Fibroblast of skin of back (primary cell): ENCODE measurements around the gene ESPN. TPM values are rescaled to one million over a fixed set of nuclear protein-coding genes. Genes with fewer than 3 reads are reported as not detected.
"Not testable (repeated sequence)": the region's sequence is repeated elsewhere in the genome, so short reads cannot be mapped to it uniquely, and the experiment has no call there.

ENCODE experiments used
- DNase-seq: peaks from one replicate; pipeline ENCODE4 v3.0.0-alpha.2; 2013
- polyA plus RNA-seq, 2 experiments: library from polyadenylated mRNA; unstranded; fragments of 120-200 nt; gene quantifications; one replicate each; pipeline ENCODE4 v1.2.1, GENCODE V29; 2013; ENCODE audit not compliant: insufficient read length in 2 of 2

Gene ESPN
- polyA plus RNA-seq (2013, experiment 1 of 2; ENCODE audit: insufficient read length), result 0.22 TPM
- 0.32 TPM for polyA plus RNA-seq (2013, experiment 2 of 2; ENCODE audit: insufficient read length)

GRCh38 chr1:6424619-6425593 lies at the start of gene ESPN:
TSS of gene ESPN (plus strand) at chr1:6424776. CDS start at chr1:6424956, 180 bp downstream.
- DNase-seq, result no peak

GRCh38 chr1:6378096-6378746 lies 46.4 kb upstream of the ESPN start:
- DNase-seq, result no peak

- DNase-seq, result no peak
Measured at GRCh38 chr1:6380037-6380436, 44.5 kb upstream of the ESPN start.

- DNase-seq, result no peak
Measured at GRCh38 chr1:6384135-6384534, 40.4 kb upstream of the ESPN start.

GRCh38 chr1:6384962-6385361 lies 39.6 kb upstream of the ESPN start:
- no peak for DNase-seq

- DNase-seq, result peak; percentile 77
Measured at GRCh38 chr1:6385488-6386191, 38.9 kb upstream of the ESPN start.

- peak; percentile 33 for DNase-seq
Measured at GRCh38 chr1:6386371-6386949, 38.1 kb upstream of the ESPN start.

- no peak for DNase-seq
Measured at GRCh38 chr1:6389971-6390370, 34.6 kb upstream of the ESPN start.

- no peak for DNase-seq
Measured at GRCh38 chr1:6391951-6392808, 32.4 kb upstream of the ESPN start.

- no peak for DNase-seq
Measured at GRCh38 chr1:6392809-6393399, 31.7 kb upstream of the ESPN start.

GRCh38 chr1:6393400-6394187 lies 31.0 kb upstream of the ESPN start, which contains the start of gene ACOT7:
TSS of gene ACOT7 (minus strand) at chr1:6393767. CDS start at chr1:6393399, 368 bp downstream.
- peak; percentile 90 for DNase-seq

GRCh38 chr1:6395130-6395529 lies 29.4 kb upstream of the ESPN start:
- not testable (repeated sequence) for DNase-seq

GRCh38 chr1:6395781-6396244 lies 28.8 kb upstream of the ESPN start:
- not testable (repeated sequence) for DNase-seq

GRCh38 chr1:6396998-6397397 lies 27.6 kb upstream of the ESPN start:
- no peak for DNase-seq

GRCh38 chr1:6397844-6398441 lies 26.6 kb upstream of the ESPN start:
- no peak for DNase-seq

- DNase-seq, result no peak
Measured at GRCh38 chr1:6399294-6399693, 25.3 kb upstream of the ESPN start.

- no peak for DNase-seq
Measured at GRCh38 chr1:6401673-6402072, 22.9 kb upstream of the ESPN start.

- DNase-seq, result no peak
Measured at GRCh38 chr1:6408023-6408422, 16.6 kb upstream of the ESPN start.

- no peak for DNase-seq
Measured at GRCh38 chr1:6409053-6409452, 15.5 kb upstream of the ESPN start.

GRCh38 chr1:6409733-6410132 lies 14.8 kb upstream of the ESPN start:
- no peak for DNase-seq
